Kidney epithelial cell (primary cell): Measurements from ENCODE around the gene RLN1. TPM values are rescaled to one million over a fixed set of nuclear protein-coding genes. Genes with fewer than 3 reads are reported as not detected.
"Not testable (repeated sequence)": the region's sequence is repeated elsewhere in the genome, so short reads cannot be mapped to it uniquely, and the experiment has no call there.

Experiments
- DNase-seq: peaks from one replicate; pipeline ENCODE4 v3.0.0-alpha.2; 2010; ENCODE audit warnings: low read depth
- H3K27me3 ChIP-seq: 2 replicates; pipeline ENCODE4 v1.6.0; 2011; ENCODE audit warnings: low read length; ENCODE audit not compliant: control insufficient read depth, insufficient read depth
- H3K36me3 ChIP-seq: 2 replicates; pipeline ENCODE4 v1.5.1; 2011; ENCODE audit warnings: low read length; ENCODE audit not compliant: control insufficient read depth, insufficient read depth
- H3K4me3 ChIP-seq: 2 replicates; pipeline ENCODE4 v1.5.1; 2011; ENCODE audit warnings: low read depth, mild to moderate bottlenecking, control low read depth, low read length
- total RNA-seq: library from RNA; depleted of rRNA; stranded (reverse); fragments of >200 nt; gene quantifications from 2 replicates; pipeline ENCODE4 v1.2.3, GENCODE V29; 2015
- TF ChIP-seq, protein P1 (sequence below): IDR thresholded peaks from 2 replicates; pipeline ENCODE4 v1.5.1; 2011; ENCODE audit warnings: mild to moderate bottlenecking, moderate library complexity, low read length, control low read depth, inconsistent platforms; ENCODE audit not compliant: insufficient read depth, poor library complexity, severe bottlenecking

Gene RLN1, protein sequence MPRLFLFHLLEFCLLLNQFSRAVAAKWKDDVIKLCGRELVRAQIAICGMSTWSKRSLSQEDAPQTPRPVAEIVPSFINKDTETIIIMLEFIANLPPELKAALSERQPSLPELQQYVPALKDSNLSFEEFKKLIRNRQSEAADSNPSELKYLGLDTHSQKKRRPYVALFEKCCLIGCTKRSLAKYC
- 0.27 TPM in 1 of 2 replicates, not detected in the other for total RNA-seq

DNA sequence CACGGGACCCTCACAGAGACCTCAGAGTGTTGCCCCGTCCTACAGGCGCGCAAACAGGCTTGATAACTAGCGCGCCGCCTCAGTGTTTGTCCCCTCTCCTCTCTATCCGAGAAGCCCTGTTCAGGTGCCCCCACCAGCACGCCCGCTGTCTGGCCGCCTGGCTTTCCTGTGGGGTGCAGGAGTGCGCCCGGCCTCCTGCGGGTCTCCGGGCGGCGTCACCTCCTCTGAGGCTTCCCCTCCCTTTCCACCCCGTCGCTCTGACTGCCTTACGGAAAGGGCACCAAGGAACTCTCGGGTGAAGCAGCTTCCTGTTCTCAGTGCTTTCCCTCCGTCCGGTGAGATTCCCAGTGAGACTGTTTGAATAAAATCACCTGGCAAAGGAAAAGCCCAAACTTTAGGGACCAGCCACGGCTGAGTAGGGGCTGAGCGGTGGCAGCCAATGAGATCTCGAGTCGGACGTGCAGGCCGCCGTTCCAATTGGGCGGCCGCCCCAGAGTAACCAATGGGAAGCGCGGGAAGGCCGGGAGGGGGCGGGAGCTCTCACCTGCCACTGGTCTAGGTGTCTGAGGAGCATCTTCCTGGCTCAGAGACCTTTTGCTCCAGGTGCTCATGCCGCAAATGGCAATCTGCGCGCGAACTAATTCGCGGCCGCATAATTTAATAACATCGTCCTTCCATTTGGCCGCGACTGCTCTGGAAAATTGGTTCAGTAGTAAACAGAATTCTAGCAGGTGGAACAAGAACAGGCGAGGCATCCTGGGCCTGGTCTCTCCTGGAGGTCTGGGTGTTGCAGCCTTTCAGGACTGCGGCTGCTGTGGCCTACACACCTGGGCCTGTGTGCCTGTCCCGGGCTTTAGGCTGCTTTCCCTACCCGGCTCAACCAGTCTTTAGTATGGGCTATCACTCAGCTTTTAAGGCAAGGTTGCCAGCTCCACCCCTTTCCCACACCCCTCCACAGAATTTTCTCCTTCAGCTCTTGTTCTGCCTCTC lies at the start of gene RLN1:
Gene RLN1, minus strand, starts transcription at position 885 of the 990 bp plus-strand sequence. Its CDS starts 130 bp downstream, at position 755.
- H3K36me3 ChIP-seq, H3K27me3 ChIP-seq, H3K4me3 ChIP-seq, DNase-seq: not testable (repeated sequence)

DNA sequence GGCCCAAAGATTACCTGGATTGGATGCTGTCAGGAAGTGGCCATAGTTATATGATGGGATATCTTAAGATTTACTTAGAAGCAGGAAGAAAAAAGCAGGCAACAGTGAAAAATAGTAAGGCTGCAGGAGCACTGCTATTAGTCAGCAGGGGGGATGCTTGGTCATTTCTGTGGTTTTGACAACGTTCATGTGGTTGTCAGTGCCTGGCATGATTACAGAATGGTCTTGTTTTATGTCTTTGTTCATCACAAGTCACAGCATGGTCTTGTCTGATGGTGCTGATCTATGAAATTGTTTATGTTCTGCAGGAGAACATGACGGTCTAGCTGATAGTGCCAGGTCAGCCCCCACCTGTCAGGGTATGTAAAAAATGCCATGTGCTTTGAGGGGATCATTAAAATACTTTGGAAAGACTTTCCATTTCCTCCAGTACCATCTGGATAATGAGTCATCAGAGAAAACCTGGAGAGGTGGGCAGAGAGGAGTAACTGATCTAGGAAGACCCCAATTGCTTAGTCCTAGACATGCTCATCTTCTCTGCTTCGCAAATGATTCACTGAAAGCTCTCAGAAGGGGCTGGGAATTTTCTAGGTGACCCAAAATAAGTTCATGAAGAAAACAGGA lies 49.5 kb upstream of the RLN1 start:
- peak; percentile 71 for DNase-seq
- TF ChIP-seq, protein P1, sequence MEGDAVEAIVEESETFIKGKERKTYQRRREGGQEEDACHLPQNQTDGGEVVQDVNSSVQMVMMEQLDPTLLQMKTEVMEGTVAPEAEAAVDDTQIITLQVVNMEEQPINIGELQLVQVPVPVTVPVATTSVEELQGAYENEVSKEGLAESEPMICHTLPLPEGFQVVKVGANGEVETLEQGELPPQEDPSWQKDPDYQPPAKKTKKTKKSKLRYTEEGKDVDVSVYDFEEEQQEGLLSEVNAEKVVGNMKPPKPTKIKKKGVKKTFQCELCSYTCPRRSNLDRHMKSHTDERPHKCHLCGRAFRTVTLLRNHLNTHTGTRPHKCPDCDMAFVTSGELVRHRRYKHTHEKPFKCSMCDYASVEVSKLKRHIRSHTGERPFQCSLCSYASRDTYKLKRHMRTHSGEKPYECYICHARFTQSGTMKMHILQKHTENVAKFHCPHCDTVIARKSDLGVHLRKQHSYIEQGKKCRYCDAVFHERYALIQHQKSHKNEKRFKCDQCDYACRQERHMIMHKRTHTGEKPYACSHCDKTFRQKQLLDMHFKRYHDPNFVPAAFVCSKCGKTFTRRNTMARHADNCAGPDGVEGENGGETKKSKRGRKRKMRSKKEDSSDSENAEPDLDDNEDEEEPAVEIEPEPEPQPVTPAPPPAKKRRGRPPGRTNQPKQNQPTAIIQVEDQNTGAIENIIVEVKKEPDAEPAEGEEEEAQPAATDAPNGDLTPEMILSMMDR: no peak
- Histone ChIP-seq H3K4me3 (no peak overlapping the region), H3K36me3 (no peaks in the 10 kb centered on the region), H3K27me3 (no peaks in the 10 kb centered on the region)

DNA sequence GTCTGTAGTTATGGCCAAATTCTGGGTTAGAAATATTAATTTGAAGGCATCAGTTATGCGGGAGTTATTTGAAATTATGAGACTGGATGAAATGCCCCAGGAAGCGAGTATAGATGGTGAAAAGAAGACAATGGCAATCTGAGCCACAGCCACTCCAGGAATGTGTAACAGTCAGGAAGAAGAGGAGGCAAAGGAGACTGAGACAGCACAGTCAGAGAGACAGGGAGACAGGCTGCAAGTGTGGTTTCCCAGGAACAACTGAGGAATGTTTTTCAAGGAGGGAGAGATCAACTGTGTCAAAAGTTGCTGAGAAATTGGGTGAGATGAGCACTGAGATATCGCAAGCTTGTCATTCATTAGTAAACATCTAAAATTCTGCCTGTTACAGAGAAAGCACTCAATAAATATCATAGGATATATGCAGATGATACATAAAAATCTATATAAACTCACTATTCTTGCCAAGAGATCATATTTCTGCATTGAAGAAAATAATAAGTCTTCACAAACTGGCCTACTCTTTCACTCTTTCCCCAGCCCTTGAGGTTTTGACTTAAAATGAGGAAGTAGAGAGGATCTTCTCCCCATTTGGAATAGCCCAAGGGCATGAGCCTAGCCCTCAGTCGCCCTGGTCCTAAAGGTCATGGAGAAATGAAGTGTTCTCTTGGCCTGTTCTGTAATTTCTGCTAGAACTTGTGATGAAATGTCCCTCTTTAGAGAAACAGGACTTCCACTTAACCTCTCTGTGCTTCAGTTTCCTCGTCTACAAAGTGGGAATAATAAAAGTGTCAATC lies 48.5 kb upstream of the RLN1 start:
- Histone ChIP-seq H3K27me3 (no peaks in the 10 kb centered on the region), H3K36me3 (no peaks in the 10 kb centered on the region), H3K4me3 (no peak overlapping the region)
- DNase-seq: no peak
- TF ChIP-seq, protein P1: no peak

DNA sequence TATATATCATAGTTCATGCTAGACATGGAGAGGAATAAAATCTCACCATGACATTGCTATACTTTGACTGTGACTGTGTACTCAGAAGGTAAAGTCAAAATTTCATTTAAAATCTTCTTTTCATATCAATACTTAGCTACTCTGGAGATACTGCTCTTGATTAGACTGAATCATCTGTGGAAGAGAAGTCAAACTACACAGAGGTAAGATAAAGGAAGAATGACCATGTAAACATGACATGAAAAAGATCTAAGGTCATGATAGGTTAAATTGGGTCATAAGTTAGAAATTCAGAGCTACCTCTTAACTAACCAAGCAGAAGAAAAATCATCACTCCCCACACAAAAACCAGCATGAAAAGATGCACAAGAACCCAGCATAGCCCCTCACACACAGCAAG lies 44.8 kb upstream of the RLN1 start:
- Histone ChIP-seq H3K27me3 (no peaks in the 10 kb centered on the region), H3K4me3 (no peak overlapping the region), H3K36me3 (no peaks in the 10 kb centered on the region)
- TF ChIP-seq, protein P1: no peak
- no peak for DNase-seq

DNA sequence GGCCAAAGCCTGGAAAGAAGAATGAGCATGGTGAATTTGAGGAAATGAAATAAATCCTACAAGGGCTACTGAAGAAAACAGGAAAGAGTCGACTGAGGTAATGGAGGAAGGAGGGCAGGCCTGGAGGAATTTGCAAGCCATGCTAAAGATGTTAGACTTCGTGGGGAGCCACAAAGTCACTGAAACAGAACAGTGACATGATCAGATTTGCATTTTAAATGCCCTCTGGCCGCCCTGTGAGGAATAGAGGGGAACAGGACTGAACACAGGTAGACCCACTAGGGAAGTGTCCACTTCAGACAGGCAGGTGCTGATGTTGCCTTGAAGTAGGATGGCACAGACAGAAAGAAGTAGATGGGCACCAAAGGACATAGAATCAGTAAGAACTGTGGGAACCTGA lies 42.8 kb upstream of the RLN1 start:
- H3K36me3 ChIP-seq: no peaks in the 10 kb centered on the region
- no peaks in the 10 kb centered on the region for H3K27me3 ChIP-seq
- TF ChIP-seq, protein P1: no peak
- no peak overlapping the region for H3K4me3 ChIP-seq
- no peak for DNase-seq
